Bronchial epithelial cell (primary cell): ENCODE measurements around the gene VSIG2. TPM values are rescaled to one million over a fixed set of nuclear protein-coding genes. Genes with fewer than 3 reads are reported as not detected.

Source experiments
- DNase-seq: peaks from one replicate; pipeline ENCODE4 v3.0.0-alpha.2; 2010; ENCODE audit warnings: low read depth
- FAIRE-seq: peaks from 2 replicates; lab custom pipeline; 2011; peaks lifted over from hg19 to GRCh38; lab: Jason Lieb, UNC
- H3K27me3 ChIP-seq: 2 replicates; pipeline ENCODE4 v1.5.1; 2011; ENCODE audit warnings: low read length; ENCODE audit not compliant: control insufficient read depth, insufficient read depth
- H3K36me3 ChIP-seq: 2 replicates; pipeline ENCODE4 v1.5.1; 2011; ENCODE audit warnings: low read length; ENCODE audit not compliant: control insufficient read depth, insufficient read depth
- H3K4me3 ChIP-seq: 2 replicates; pipeline ENCODE4 v1.5.1; 2011; ENCODE audit warnings: mild to moderate bottlenecking, low read depth, low read length, control low read depth
- total RNA-seq: library from RNA; depleted of rRNA; stranded (reverse); fragments of >200 nt; gene quantifications from 2 replicates; pipeline ENCODE4 v1.2.1, GENCODE V29; 2014
- TF ChIP-seq, protein P1 (sequence below): IDR thresholded peaks from 2 replicates; pipeline ENCODE4 v1.5.1; 2011; ENCODE audit warnings: mild to moderate bottlenecking, moderate library complexity, low read length, control low read depth, inconsistent platforms; ENCODE audit not compliant: insufficient read depth, severe bottlenecking

The VSIG2 gene
- total RNA-seq, 1 donor from 2014 or later: 0.53 TPM

GRCh38 chr11:124748481-124749343 lies 3.3 kb downstream of the VSIG2 start:
- DNase-seq: peak; percentile 53
- Histone ChIP-seq H3K27me3 (no peaks in the 10 kb centered on the region), H3K36me3 (no peaks in the 10 kb centered on the region), H3K4me3 (no peak overlapping the region)
- TF ChIP-seq, protein P1, sequence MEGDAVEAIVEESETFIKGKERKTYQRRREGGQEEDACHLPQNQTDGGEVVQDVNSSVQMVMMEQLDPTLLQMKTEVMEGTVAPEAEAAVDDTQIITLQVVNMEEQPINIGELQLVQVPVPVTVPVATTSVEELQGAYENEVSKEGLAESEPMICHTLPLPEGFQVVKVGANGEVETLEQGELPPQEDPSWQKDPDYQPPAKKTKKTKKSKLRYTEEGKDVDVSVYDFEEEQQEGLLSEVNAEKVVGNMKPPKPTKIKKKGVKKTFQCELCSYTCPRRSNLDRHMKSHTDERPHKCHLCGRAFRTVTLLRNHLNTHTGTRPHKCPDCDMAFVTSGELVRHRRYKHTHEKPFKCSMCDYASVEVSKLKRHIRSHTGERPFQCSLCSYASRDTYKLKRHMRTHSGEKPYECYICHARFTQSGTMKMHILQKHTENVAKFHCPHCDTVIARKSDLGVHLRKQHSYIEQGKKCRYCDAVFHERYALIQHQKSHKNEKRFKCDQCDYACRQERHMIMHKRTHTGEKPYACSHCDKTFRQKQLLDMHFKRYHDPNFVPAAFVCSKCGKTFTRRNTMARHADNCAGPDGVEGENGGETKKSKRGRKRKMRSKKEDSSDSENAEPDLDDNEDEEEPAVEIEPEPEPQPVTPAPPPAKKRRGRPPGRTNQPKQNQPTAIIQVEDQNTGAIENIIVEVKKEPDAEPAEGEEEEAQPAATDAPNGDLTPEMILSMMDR: no peak
- no peak for FAIRE-seq

DNA sequence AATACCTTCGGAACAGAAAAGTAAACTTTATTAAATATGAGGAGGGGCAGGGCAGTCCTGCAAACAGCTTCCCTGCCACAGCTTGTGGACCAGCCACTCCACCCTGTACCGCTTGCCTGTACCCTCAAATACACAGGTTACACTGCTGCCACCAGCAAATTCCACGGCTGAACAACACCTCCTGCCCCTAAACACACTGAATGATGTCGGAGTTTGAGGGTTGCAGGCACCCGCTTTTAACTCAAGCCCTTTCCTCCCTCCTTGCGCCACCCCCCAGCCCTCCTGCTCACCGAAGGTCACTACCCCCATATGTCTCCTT lies 4.0 kb downstream of the VSIG2 start:
- no peak overlapping the region for H3K4me3 ChIP-seq
- H3K27me3 ChIP-seq: no peaks in the 10 kb centered on the region
- no peak for FAIRE-seq

GRCh38 chr11:124747406-124748099 lies 4.5 kb downstream of the VSIG2 start:
- H3K4me3 ChIP-seq: no peak overlapping the region
- H3K36me3 ChIP-seq: no peaks in the 10 kb centered on the region
- TF ChIP-seq, protein P1: no peak
- no peaks in the 10 kb centered on the region for H3K27me3 ChIP-seq
- DNase-seq (no peak), FAIRE-seq (no peak)

More for the DNA sequence above, 4.0 kb downstream of the VSIG2 start:
- DNase-seq: no peak
- TF ChIP-seq, protein P1: no peak
- H3K36me3 ChIP-seq: no peaks in the 10 kb centered on the region

DNA sequence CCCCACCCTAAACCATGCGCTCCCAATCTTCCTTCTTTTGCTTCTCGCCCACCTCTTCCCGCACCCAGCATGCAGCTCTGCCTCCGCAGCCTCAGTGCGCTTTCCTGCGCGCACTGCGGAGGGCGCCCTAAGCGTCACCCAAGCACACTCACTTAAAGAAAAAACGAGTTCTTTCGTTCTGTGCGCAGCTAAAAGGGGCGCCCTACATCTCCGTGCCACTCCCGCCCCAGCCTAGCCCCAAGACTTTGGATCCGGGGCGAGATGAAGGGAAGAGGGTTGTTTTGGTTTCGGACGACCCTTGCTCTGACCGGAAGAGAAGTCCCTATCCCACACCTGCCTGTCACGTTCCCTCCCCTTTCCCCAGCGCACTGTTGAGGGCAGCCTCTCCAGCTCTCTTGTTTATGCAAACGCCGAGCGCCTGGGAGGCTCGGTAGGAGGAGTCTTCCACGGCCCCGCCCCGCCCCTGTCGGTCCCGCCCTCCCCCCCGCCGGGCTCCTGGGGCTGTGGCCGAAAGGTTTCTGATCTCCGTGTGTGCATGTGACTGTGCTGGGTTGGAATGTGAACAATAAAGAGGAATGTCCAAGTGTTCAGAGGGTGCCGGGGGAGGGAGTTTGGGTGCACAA lies 5.3 kb downstream of the VSIG2 start:
- peak; percentile 74 for DNase-seq
- Histone ChIP-seq H3K36me3 (no peaks in the 10 kb centered on the region), H3K27me3 (no peaks in the 10 kb centered on the region), H3K4me3 (peak overlapping the region; percentile 64)
- FAIRE-seq: no peak
- TF ChIP-seq, protein P1: peak; percentile 83

DNA sequence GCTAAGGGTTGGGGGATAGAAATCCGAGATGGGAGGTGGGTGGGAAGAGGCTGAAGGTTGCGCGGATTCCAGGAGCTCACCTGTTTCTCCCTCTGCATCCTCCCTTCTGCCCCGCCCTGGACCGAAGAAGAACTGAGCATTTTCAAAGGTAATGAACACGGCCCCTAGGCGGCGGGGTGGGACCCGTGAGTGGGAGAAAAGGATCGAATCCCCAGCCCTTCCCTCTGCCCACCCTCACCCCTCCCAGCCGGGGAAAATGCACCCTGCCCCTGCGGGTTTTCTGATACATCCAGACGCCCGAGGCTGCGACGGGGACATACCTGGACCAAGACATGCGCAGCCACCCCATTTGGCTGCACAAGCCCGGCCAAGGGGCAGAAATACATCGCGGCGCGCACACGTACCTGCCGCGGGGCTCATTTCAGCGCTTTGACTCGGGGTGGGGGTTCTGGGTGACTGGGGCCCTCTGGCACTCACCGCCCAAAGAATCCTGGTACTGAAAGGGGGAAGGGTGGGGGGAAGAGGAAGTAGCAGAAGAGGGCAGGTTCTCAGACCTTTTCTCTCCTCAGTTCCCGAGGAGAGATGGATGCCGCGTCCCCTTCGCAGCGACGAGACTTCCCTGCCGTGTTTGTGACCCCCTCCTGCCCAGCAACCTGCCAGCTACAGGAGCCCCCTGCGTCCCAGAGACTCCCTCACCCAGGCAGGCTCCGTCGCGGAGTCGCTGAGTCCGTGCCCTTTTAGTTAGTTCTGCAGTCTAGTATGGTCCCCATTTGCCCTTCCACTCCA lies 6.0 kb downstream of the VSIG2 start:
- Histone ChIP-seq H3K4me3 (peak overlapping the region; percentile 64), H3K36me3 (no peaks in the 10 kb centered on the region), H3K27me3 (no peaks in the 10 kb centered on the region)
- TF ChIP-seq, protein P1: peak; percentile 60
- no peak for DNase-seq
- FAIRE-seq: no peak
